Body of pancreas (tissue), 4 donors: ENCODE data around the gene GLIS2.

Experiments used
- CTCF ChIP-seq, 7 experiments: fragments of 450-650 bp in 4 of 7; fragments of 200-600 bp in 3 of 7; sonication (generic) in 3 of 7; IDR thresholded peaks; one replicate each; pipeline ENCODE4 v1.5.1; 2016 to 2019; ENCODE audit warnings: antibody characterized with exemption in 7 of 7
- POLR2A ChIP-seq, 3 donors: fragments of 450-650 bp; IDR thresholded peaks; one replicate each; pipeline ENCODE4 v1.6.1; 2016; ENCODE audit warnings: antibody characterized with exemption in 3 of 3, mild to moderate bottlenecking in 2 of 3

GRCh38 chr16:4340443-4340842 lies 24.6 kb downstream of the GLIS2 start:
- TF ChIP-seq CTCF (IDR thresholded peaks at IDR 0.05) (no peak), POLR2A (IDR thresholded peaks at IDR 0.05) (no peak)
